ENCODE measurements around the gene NAV2.

Gene NAV2

DNA sequence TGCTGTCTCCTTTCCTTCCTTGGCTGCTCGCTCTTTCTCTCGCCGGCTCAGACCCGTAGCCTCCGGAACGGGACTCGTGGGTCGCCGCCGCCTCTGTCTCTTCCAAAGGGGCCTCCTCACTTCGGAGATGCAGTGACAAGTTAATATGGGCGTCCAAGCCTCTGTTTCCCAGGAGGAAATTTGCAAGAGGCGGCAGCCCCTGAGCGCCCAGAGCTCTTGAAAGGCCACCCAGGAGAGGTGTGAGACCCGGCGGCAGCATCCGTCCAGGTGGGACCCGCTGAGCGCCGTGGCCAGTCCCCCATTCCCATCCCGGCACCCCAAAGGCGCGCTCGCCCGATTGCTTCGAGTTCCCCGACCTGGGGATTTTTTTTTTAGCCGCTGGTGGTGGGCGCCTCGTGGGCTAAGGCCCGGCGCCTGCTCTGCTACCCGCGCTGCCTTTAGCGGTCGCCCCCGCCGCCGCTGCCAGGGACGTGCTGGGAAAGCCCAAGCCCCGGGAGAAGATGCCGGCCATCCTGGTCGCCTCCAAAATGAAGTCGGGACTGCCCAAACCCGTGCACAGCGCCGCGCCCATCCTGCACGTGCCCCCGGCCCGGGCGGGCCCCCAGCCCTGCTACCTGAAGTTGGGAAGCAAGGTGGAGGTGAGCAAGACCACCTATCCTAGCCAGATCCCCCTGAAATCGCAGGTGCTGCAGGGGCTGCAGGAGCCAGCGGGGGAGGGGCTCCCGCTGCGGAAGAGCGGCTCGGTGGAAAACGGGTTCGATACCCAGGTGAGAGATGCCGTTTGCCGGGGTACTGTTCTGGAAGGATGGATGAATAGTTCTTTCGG is 772 bp downstream of the NAV2 start:
- TF ChIP-seq CTCF (conservative IDR thresholded peaks at IDR 0.05; ENCODE audit: low read depth) = no peak
- DNase-seq (ENCODE audit: low spot score) = no peak
- ChIA-PET POLR2A (ENCODE audit: low non-redundant PET) (no interaction called here), CTCF (interaction anchor here (0.7 to 0.8 kb wide), 2 partner anchors 148 to 405 kb away, joined by 3 to 5 read pairs; no protein-coding TSS in a partner anchor)
- H3K27ac ChIP-seq = peak overlapping the region; percentile 98

GRCh38 chr11:19714022-19714386 is 1.4 kb downstream of the NAV2 start:
- no peak for TF ChIP-seq CTCF (conservative IDR thresholded peaks at IDR 0.05; ENCODE audit: low read depth)
- no peak for DNase-seq (ENCODE audit: low spot score)
- H3K27ac ChIP-seq = peak overlapping the region; percentile 98
- POLR2A ChIA-PET (ENCODE audit: low non-redundant PET) = no interaction called here
- CTCF ChIA-PET = interaction anchor here (0.6 to 1.1 kb wide), 2 partner anchors 30 to 157 kb away, joined by 3 to 5 read pairs; no protein-coding TSS in a partner anchor

DNA sequence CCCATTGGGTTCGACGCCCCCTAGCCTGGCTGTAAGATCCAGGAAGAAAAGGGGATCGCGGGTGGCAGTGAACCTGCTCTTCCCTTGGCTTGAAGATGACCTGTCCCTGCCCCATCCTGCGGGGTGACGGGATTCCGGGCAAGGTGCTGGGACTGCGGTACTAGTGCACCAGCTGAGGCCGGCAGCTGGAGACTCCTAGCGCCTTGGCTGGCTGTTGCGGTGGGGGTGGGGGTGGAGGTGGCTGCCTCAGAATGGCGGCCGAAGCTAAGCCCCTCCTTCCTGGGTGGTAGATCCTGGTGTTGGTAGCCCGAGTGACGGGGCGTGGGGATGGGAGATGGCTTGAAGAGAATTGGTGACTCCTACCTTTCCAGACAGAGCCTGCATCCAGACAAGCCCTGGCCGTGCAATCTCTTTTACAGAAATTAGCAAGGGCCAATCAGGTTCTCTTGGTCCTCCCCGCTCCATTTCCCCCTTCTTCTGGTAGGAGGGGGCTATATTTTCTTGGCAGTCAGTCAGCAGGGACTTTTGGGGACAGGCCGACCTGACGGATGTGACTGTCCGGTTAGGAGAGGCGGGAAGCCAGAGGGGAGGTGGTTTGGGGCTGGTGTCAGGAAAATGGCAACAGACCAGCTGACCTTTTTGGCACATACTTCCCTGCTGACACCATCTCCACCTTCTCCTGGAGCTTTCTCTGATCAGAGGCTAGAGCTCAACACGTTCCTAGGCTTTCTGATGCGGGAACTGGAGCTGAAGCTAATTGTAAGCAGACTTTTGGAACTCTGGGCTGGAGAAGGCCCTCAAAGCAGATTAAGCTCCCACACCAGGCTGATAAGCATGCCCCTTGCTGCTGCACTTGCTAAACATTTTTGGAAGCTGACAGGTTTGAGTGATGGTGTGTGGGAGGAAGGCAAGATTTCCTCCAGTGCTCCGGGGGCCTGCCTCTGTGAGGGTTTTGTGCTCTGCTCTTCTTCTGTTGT is 2.0 kb downstream of the NAV2 start:
- no peak for DNase-seq (ENCODE audit: low spot score)
- ChIA-PET CTCF (interaction anchor here (0.6 to 1.1 kb wide), 2 partner anchors 29 to 157 kb away, joined by 3 to 5 read pairs; no protein-coding TSS in a partner anchor), POLR2A (ENCODE audit: low non-redundant PET) (no interaction called here)
- peak overlapping the region; percentile 98 for H3K27ac ChIP-seq
- no peak for TF ChIP-seq CTCF (conservative IDR thresholded peaks at IDR 0.05; ENCODE audit: low read depth)

DNA sequence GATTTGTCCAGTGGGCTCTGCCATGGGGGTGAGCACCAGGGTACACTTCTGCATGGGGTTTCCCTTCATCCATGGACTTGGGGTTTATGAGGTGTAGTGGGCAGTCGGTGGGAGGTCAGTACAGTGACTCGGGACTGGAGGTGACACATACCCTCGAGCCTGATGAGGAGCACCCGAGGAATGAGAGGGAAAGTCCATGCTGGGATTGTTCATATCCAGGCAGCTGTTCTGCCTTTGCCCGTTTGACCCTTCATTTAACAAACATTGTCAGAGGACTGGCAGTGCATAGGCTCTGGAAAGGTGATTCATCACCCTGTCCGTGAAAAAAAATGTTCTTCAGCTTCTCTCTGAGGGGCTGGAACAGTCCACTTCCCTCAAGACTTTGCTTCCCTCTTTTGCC is 2.7 kb downstream of the NAV2 start:
- no peak for TF ChIP-seq CTCF (conservative IDR thresholded peaks at IDR 0.05; ENCODE audit: low read depth)
- DNase-seq (ENCODE audit: low spot score) = no peak
- ChIA-PET CTCF (interaction anchor here (0.7 kb wide), 1 partner anchor 168 kb away, joined by 3 read pairs; no protein-coding TSS in a partner anchor), POLR2A (ENCODE audit: low non-redundant PET) (no interaction called here)
- H3K27ac ChIP-seq = peak overlapping the region; percentile 98

GRCh38 chr11:19718051-19718450 is 5.4 kb downstream of the NAV2 start:
- CTCF ChIA-PET = interaction anchor here (0.6 kb wide), 1 partner anchor 172 kb away, joined by 3 read pairs; no protein-coding TSS in a partner anchor
- DNase-seq (ENCODE audit: low spot score) = no peak
- TF ChIP-seq CTCF (conservative IDR thresholded peaks at IDR 0.05; ENCODE audit: low read depth) = no peak
- no peak overlapping the region for H3K27ac ChIP-seq
- POLR2A ChIA-PET (ENCODE audit: low non-redundant PET) = no interaction called here

GRCh38 chr11:19718951-19719350 is 6.3 kb downstream of the NAV2 start:
- DNase-seq (ENCODE audit: low spot score) = no peak
- POLR2A ChIA-PET (ENCODE audit: low non-redundant PET) = no interaction called here
- CTCF ChIA-PET = interaction anchor here (0.7 kb wide), 1 partner anchor 9 kb away, joined by 4 read pairs; no protein-coding TSS in a partner anchor

More at GRCh38 chr11:19718951-19719350, 6.3 kb downstream of the NAV2 start:
- H3K27ac ChIP-seq = no peak overlapping the region
- TF ChIP-seq CTCF (conservative IDR thresholded peaks at IDR 0.05; ENCODE audit: low read depth) = no peak
